GM19043 (cell line): ENCODE measurements around the gene CD1B.
A peak's percentile ranks its signal among the peaks of the same experiment; 100 is the strongest.
"Not testable (repeated sequence)": the region's sequence is repeated elsewhere in the genome, so short reads cannot be mapped to it uniquely, and the experiment has no call there.

ENCODE experiments used
- ATAC-seq: cut with Tn5 transposase; IDR thresholded peaks from one replicate; pipeline ENCODE4 v1.9.1; 2021; ENCODE audit warnings: low read depth; ENCODE audit not compliant: unreplicated experiment

CD1B gene

DNA sequence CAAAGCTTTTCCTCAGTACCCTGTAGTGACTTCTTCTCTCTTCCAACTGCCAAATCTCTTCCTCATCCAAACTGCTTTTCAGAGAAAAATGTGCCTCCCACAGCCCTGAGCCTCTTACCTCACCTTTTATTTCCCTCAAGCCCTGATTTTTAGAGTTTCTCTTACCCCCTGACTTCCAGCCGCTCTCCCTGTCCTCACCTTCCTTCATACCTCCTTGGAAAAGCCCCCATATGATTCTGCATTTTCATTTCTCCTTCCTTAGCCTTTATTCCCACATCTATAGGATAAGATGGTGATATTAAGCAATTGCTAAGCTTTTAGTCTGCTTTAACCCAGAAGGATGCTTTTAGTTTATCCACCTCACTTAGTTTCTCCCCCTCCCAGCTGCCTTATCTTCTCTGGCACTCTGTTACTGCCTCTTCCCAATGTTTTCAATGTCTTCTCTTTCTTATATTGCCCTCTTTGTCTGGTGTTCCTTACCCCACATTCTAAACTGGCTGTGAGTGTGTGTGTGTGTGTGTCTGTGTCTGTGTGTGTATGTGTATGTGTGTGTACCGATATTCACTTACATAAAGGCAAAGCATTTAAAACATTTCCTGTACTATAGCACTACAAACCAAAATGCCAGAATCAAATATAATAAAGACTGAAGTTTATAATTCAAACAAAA lies at the start of gene CD1B:
CD1B (minus strand) TSS at position 51 of the 670 bp plus-strand sequence. CDS start 108 bp downstream, outside the sequence.
- no peak for ATAC-seq

DNA sequence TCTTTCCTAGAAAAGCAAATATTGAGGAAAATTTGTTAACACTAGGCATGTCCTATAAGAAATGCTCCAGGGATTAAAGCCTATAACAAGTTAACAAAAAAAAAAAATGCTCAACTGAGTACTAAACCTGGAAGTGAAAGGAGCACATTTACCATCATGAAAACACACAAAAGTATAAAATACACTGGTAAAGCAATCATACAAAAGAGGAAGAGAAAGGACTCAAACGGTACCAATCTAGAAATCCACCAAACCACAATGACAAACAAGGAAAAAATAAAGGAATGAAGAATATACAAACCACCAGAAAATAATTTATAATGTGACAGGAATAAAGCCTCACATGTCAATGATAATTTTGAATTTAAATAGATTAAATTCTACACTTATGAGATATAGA lies 43.5 kb upstream of the CD1B start:
- ATAC-seq = no peak

DNA sequence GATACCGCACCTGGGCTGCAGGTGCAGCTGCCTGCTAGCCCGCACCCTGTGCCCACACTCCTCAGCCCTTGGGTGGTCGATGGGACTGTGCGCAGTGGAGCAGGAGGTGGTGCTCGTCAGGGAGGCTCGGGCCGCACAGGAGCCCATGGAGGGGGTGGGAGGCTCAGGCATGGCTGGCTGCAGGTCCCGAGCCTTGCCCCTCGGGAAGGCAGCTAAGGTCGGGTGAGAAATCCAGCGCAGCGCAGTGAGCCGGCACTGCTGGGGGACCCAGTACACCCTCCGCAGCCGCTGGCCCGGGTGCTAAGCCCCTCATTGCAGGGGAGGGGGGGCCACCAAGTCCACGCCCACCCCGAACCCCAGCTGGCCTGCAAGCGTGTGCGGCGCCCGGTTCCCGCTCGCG lies 42.8 kb upstream of the CD1B start:
- not testable (repeated sequence) for ATAC-seq

DNA sequence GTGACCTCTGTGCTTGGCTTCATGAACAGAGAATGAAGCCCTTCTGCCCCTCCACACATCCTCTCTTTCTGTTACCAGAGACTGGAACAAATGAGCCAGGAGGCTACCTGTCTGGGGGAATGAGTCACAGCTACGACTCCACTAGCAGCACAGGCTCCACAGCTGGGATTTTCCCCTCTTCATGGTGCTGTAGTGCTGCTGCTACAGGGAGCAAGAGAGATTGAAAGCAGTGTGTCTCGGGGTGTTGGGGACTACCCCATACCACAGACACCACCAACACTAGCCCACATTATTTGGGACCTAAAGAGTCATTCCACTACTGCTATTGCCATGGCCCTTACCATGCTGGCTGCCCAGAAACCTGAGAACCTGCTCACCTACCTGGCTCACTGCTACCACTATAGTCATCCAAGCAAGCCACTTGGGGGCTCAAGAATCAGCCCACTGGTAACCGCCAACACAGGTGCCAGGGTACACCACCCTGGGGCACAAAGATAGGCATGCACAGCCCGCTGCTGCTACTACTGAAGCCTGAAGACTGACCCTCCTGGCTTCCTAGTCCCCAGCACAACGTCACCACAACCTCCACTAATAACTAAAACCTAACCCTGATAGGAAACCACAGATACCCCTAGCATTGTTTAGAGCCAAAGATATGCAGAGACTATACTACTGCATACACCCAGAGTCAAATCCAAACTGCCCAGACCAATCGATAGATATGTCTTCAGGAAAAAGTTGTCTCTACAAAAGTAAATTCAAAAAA lies 40.0 kb upstream of the CD1B start:
- ATAC-seq = peak; percentile 86

DNA sequence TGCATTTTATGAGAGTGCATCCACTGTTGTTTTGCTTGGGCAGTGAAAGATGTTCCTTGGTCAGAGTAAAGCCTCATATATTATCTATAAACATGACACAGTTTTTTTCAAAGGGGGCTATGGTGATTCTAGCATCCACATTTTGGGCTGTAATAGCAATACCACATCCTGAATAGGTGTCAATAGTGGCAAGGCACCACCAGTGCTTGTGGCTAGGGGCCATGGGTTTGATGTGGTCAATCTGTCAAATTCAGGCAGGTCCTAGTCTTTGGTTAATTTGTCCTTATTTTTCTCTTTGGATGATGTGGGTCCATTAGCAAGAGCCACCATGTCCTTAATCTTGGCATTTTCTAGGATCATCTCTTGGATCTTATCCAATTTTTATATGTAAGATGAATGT lies 35.5 kb upstream of the CD1B start:
- ATAC-seq = no peak

DNA sequence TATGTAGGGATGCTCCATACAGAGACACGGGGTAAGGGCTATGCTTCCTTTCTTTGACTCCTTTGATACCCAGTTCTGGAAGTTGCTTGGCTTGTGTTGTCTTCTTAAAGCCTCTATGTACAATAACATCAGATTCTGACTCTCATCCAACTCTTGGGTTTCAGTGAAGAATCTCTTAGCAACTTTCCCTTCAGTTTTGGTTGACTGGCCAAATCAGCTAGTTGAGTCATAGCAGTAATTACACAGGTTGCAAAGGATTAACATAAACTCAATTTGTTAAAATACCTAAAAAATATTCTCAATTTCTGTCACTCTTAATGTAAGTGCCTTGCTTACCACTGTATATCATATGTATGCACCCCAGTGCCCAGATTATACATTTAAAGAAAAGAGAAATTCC lies 31.6 kb upstream of the CD1B start:
- no peak for ATAC-seq

DNA sequence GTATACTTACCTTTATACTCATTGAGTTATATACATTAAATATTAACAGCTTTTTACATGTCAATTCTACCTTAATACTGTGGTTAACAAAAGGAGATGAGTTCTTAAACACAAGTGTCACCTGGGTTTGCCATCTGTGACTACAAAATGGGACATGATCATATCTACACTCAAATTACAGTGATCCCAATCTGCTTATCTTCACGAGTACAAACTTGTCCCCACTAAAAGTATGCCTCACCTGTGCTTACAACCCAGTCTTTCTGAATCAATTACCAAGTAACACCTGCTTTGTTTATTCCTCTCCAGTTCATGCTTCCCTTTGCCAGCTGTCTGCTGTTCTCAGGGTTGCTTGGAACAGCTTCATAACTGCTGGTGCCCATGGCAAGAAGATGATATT lies 31.2 kb upstream of the CD1B start:
- ATAC-seq = no peak

DNA sequence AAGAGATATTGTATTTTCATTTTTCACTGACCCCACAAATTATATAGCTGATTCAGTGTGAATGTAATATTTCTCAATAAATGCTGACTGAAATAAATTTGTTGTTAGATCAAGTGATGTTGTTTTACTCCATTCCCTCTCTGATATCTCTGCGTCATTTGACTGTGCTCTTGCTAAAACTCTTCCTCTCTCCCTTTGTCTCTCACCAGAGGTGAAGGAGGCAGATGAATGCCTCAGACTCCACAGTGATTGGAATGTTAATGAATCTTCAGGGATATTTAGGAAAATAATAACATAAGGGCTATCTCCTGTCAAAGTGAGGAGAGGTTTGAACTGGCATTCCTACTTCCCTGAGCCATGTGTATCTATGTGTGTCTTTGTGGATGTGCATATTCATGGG lies 26.1 kb upstream of the CD1B start:
- ATAC-seq = no peak

DNA sequence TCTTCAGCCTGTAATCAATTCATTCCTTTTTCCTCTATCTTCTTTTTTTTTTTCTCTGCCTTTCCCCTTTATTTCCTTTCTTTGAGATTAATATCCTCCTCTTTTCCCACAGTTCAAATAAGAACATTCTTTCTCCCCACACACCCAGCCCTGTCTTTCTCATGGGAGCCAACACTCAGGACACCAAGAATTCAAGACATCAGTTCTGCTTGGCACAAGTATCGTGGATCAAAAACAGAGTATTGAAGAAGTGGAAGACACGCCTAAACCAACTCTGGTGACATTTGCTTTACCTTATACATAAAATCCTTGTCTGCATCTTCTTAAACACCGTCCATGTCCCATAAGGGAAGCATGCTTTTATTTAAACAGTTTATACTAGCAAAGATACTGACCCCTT lies 25.3 kb upstream of the CD1B start:
- ATAC-seq = no peak

DNA sequence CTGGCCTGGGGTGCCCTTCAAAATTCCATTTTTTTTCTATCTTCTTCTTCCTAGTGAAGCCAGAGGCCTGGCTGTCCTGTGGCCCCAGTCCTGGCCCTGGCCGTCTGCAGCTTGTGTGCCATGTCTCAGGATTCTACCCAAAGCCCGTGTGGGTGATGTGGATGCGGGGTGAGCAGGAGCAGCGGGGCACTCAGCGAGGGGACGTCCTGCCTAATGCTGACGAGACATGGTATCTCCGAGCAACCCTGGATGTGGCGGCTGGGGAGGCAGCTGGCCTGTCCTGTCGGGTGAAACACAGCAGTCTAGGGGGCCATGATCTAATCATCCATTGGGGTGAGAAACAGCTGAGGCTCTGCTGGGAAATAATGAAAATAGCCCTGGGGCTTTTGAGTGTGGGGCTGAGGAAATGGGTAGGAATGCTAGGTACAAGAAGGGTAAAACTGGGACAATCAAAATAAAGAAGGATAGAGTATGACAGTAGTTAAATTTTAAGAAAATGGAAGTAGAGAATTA lies 24.5 kb upstream of the CD1B start:
- ATAC-seq = no peak

DNA sequence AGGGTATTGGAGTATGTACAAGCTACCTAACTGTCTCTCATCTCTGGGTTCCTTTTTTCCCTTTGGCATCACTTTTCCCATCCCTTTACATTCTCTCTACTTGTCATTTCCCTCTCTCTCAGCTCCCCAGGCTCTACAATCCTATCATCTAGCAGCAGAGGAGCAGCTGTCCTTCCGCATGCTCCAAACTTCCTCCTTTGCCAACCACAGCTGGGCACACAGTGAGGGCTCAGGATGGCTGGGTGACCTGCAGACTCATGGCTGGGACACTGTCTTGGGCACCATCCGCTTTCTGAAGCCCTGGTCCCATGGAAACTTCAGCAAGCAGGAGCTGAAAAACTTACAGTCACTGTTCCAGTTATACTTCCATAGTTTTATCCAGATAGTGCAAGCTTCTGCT lies 22.9 kb upstream of the CD1B start:
- no peak for ATAC-seq

DNA sequence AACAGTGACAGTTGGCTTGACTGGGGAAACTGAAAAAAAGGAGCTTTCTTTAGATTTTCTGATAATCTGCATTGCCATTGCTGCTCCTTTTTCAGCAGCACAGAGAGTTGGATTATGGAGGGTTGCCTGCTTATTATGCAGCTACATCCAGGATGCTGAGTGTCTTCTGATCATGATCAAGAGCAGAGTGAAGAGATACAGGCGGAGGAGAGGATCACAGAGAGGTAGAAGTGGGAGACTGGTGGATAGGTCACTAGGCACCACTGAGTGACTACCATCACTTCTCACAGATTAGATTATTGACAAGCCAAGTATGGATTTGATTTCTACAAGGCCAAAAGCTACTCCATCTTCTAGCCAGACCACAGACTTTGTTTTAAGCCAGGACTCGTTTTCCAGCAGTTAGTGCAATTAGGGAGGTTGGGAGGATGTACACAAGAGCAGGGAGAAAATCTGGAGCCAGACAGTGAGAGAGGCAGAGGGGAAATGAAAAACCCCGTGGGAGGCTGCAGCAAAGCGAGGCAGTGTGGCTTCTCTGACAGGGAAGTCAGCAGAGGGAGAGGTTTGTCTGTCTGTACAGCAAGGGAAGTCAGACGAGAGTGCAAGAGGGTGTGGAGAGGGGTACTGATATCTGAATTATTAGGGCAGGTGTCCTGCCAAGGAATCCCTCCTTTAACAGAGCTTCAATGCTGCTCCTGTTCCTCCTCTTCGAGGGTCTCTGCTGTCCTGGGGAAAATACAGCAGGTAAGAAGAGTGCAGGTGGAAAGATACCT lies 22.2 kb upstream of the CD1B start, which contains the start of gene CD1E:
CD1E (plus strand) TSS at position 592 of the 773 bp plus-strand sequence; CDS start at position 687, 95 bp downstream.
- no peak for ATAC-seq

DNA sequence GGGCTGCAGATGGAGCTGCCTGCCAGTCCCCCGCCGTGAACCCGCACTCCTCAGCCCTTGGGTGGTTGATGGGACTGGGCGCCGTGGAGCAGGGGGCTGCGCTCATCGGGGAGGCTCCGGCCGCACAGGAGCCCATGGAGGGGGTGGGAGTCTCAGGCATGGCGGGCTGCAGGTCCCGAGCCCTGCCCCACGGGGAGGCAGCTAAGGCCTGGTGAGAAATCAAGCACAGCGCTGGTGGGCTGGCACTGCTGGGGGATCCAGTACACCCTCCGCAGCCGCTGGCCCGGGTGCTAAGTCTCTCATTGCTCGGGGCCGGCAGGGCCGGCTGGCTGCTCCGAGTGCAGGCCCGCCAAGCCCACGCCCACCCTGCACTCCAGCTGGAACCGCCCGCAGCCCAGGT lies 17.6 kb upstream of the CD1B start:
- ATAC-seq = not testable (repeated sequence)

DNA sequence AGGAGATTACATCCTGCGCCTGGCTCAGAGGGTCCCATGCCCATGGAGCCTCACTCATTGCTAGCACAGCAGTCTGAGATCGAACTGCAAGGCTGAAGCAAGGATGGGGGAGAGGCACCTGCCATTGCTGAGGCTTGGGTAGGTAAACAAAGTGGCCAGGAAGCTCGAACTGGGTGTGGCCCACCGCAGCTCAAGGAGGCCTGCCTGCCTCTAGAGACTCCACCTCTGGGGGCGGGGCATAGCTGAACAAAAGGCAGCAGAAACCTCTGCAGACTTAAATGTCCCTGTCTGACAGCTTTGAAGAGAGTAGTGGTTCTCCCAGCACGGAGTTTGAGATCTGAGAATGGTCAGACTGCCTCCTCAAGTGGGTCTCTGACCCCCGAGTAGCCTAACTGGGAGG lies 5.1 kb upstream of the CD1B start:
- ATAC-seq = not testable (repeated sequence)

DNA sequence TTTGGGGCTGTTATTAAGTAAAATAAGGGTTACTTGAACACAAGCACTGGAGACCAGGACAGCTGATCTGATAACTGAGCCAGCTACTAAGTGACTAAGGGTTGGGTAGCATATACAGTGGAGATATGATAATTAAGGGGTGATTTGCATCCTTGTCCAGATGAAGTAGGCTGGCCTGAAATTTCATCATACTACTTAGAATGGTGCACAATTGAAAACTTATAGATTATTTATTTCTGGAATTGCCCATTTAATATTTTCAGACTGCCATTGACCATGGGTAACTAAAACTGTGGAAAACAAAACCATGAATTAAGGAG lies 3.8 kb upstream of the CD1B start:
- no peak for ATAC-seq

DNA sequence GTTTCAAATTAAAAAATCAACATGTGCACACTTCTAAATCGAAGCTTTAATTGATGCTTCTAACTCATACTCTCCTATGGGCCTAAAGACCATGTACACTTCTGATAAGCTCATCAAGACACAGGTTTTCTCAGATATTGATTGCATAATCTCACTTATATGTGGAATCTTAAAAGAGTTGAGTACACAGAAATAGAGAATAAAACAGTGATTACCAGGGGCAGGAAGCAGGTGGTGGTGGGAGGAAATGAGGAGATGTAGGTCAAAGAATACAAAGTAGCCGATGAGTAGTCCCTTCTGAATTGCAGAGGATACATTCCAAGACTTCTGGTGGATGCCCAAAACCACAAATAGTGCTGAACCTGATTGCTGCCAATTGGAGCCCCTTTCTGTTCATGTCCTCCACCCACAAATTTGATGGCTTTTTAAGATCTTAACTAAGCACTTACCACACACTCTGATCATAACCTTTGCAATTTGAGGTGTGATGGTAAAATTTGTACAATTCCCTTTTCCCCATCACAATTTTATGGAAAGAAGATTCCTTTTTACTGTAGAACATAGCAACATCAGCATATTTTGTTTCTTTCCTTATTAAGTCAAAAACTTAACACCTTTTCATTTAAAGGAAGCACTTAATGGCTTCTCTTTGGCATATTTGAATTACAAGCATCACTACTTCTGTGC lies 3.3 kb upstream of the CD1B start:
- ATAC-seq = no peak

DNA sequence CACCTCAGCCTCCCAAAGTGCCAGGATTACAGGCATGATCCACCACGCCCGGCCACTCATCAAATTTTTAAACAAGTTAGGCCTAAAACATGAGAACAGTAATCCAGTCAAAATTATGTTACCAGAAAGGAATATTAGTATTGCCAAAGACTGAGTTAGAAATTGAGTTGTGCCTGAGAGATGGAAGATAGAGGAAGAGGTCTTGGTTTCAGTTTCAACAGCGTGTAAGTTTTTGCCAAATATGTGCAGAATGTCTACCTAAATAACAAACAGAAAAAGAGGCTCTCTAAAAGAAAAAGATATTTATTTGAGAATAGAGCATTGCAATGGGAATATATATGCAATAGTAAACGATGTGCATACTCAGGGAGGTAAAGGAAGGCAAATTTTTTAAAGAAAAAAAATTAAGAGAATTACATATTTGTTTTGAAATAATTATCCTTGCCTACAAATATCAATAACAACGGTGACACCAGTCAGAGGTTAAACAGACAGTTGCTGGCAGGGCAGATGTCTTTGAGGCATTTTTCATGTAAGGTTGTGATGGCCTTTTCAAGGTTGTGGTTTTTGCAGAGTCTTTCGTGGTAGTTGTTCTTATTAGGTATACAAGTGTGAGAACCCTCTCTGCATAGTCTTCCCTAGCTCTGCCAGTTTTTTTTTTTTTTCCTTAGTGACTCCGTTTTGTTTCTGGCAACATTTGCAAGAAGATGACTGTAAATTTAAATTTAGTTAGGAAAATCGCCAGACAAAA lies 2.2 kb upstream of the CD1B start:
- ATAC-seq = no peak

DNA sequence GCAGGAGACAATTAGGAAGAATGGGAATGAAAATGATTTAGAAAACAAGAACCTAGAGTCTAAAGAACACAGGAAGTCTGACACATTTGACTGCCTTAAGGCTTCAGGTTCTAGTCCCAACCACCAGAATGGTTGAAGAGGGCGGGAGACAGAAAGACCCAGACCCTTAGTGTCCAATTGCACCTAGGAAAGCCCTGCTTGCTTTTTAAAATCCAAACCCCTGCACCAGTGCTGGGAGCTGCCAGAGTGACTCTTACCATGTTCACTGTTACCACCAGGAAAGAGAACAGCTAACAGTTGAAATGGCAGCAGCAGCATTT lies 265 bp downstream of the CD1B start:
- no peak for ATAC-seq

DNA sequence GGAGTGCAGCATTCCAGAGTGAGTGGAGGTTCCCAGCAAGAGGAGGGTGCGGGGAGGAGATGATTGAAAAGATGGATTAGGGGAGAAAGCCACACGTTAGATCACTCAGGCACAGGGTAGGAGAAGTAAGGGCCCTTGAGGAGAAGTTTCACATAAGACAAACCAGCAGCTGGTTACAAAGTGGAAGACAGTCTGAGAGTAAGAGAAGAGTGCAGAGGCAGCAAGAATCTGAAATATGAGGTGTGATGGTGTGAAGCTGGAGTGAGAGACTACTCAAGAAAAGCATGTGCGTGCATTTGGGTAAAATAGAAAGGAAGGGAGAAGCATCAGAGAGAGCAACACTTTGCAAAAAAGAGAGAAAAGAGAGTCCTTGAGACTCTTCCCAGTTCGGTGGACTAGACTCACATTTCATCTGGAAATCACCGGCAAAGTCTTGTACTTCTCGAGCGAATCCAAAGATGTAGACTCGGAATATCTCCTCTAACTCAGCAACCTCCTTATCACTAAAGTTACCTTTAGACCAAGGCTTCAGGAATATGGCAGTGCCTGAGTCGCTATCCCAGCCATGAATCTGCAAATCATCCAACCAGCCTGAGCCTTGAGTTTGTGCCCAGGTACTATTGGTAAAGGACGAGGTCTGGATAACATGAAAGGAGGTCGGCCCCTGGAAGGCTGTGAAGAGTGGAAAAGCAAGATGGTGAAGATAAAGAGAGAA lies 783 bp downstream of the CD1B start:
- ATAC-seq = no peak

DNA sequence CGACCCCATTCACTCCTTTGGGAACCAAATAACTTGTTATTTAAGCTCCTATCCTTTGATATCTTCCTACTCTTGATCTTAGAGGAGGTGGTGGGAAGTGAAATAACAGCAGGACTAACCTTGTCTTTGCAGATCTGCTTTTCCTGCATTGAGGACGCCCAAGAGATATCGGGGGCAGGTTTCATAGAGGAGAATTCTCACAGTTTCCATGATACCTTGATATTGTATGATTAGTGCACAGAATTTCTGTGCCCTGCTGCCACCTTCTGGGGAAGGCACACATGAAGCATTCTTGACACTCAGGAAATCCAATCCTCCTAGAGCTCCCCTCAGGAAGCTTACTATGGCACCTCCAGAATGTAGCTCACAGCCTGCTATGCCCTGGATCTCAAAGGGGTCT lies 1.6 kb downstream of the CD1B start:
- no peak for ATAC-seq
